ENCODE results near the gene NOD1.
A peak's percentile ranks its signal among the peaks of the same experiment; 100 is the strongest.

NOD1 gene

GRCh38 chr7:30450240-30450982 is 28.2 kb downstream of the NOD1 start:
- DNase-seq (ENCODE audit: low read depth in 2 of 2): no peak

- no peak for DNase-seq (ENCODE audit: low read depth in 2 of 2)
Measured at GRCh38 chr7:30448461-30449189, 30.0 kb downstream of the NOD1 start.

GRCh38 chr7:30447466-30447865 is 31.1 kb downstream of the NOD1 start:
- DNase-seq (ENCODE audit: low read depth in 2 of 2): no peak

DNA sequence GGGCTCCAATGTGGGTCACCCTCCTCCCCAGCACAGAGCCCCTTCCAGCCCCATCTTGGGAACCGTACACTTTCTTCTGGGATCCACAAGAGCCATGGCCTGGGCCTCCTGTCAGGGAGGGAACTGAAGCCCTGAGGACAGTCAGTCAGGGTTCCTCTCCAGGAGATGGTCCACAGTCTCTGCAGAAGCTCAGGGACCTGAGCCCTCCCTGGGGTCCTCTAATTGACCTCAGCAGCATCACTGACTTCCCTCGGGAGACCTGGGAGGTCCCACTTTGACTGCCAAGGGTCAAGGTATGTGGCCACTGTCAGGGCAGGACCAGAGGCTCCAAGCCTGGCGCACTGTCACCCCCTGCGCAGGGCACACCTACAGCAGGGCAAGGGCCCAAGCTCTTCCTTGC is 32.3 kb downstream of the NOD1 start:
- DNase-seq (ENCODE audit: low read depth in 2 of 2): no peak

DNA sequence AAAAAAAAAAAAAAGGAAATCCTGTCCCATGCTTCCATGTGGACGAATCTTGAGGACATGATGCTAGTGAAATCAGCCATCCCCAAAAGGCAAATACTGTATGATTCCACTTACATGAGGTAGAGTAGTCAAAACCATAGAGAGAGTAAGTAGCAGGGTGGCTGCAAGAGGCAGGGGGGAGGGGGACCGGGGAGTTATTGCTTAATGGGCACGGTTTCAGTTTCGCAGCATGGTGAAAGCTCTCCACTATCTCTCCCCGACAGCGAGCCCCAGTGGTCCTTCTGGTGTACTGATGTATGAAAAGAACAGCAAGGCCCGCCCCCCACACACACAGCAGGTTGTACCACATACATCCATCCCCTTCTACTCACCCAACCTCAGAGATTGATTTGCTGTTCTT is 32.8 kb downstream of the NOD1 start:
- peak; percentile 37 to 59 for DNase-seq (ENCODE audit: low read depth in 2 of 2)

DNA sequence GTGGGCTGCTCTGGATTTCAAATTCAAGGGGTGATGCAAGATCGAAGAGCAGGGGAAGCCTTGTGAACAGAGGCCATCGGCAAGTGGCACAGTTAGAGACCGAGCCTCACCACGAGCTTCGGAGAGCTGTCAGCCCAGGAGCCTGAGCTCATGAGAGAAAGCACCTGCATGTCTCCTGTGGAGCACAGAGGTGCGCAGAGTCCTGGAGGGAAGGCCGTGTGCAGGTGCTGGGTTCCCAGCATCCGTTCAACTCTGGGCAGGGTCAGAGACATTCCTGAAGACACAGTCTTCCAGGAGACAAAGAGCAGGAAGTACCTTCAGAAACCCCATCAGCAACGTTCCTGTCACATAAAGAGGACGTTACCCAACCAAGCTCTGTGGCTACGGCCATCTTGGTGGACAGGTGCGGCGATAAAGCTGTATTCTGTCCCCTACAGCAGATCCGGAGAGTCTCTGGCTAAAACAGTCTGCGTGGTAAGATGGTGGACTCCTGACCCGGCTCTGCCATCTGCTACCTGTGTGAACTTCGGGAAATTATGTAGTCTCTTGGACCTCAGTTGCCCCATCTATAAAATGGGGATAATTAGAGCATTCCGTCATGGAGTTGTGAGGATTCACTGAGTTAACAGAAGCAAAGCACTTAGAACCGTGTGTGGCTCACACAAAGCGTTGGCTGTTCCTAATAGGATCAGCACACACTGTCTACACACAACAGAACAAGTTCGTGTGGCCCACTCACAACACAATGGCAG is 40.6 kb downstream of the NOD1 start:
- no peak for DNase-seq (ENCODE audit: low read depth in 2 of 2)

- no peak for DNase-seq (ENCODE audit: low read depth in 2 of 2)
Measured at GRCh38 chr7:30436518-30436917, 42.1 kb downstream of the NOD1 start.

- no peak for DNase-seq (ENCODE audit: low read depth in 2 of 2)
Measured at GRCh38 chr7:30436046-30436445, 42.5 kb downstream of the NOD1 start.

DNA sequence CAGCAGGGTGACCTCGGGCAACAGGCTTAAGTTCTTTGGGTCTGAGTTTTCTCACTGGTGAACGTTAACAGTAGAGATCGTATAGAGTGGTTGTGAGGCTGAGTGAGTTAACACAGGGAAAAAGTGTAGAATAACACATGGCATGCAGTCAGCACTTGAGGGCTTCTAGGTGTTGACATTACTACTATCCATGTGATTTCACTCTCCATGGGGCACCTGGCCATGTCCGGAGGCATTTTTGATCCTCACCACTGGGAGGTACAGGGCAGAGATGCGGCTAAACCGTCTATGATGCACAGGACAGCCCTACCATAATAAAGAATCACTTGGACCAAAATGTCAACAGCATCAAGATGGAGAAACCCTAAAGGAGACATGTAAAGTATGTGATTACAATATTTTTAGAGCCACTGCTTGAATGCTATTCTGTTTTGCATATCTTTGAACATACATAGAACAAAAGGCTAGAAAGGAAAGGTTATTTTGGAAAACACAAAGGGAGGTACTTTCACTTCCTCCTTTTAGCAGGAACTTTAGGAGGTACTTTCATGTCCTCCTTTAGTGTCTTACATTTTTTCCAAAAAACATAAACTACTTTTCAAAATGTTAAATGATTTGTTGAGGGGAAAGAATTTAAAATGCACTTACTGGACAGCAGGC is 44.3 kb downstream of the NOD1 start:
- DNase-seq (ENCODE audit: low read depth in 2 of 2): no peak

- no peak for DNase-seq (ENCODE audit: low read depth in 2 of 2)
Measured at GRCh38 chr7:30433506-30433905, 45.1 kb downstream of the NOD1 start.

- DNase-seq (ENCODE audit: low read depth in 2 of 2): no peak
Measured at GRCh38 chr7:30433082-30433481, 45.5 kb downstream of the NOD1 start.

DNA sequence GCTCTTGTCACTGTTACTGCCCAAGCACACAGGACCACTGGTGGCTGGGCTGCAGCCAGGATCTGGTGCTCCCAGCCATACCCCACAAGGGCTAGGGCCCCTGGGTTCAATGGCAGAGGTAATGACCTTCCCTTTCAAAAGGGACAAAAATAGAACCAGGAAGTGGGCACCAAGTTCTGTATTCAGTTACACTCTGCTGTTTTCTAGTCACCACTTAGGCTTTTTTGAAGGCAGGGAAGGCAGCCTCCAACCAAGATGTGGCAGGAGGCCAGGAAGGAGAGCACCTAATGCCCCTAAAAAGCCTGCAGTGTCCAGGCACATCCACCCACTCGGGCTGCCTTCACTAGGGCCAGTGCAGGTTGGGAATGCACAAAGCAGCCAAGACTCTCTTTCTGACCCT is 47.8 kb downstream of the NOD1 start:
- DNase-seq (ENCODE audit: low read depth in 2 of 2): no peak

GRCh38 chr7:30430276-30430675 is 48.3 kb downstream of the NOD1 start:
- no peak for DNase-seq (ENCODE audit: low read depth in 2 of 2)

DNA sequence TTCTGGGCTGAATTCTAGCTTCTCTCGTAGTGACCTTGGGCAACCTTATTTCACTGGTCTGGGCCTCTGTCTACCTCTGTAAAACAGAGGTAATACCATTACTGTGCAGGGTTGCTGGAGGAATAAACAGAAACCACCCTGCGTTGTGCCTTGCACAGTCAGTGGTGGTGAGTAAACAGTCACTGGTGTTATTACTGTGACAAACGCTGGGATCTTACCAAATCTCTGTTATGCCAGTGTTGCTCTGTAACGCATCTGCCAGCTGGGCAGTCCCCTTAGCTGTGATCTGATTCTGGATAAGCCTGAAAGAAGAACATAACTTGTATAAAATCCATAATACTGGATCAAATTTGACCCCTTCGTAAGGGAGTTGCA is 49.4 kb downstream of the NOD1 start:
- DNase-seq (ENCODE audit: low read depth in 2 of 2): no peak

DNA sequence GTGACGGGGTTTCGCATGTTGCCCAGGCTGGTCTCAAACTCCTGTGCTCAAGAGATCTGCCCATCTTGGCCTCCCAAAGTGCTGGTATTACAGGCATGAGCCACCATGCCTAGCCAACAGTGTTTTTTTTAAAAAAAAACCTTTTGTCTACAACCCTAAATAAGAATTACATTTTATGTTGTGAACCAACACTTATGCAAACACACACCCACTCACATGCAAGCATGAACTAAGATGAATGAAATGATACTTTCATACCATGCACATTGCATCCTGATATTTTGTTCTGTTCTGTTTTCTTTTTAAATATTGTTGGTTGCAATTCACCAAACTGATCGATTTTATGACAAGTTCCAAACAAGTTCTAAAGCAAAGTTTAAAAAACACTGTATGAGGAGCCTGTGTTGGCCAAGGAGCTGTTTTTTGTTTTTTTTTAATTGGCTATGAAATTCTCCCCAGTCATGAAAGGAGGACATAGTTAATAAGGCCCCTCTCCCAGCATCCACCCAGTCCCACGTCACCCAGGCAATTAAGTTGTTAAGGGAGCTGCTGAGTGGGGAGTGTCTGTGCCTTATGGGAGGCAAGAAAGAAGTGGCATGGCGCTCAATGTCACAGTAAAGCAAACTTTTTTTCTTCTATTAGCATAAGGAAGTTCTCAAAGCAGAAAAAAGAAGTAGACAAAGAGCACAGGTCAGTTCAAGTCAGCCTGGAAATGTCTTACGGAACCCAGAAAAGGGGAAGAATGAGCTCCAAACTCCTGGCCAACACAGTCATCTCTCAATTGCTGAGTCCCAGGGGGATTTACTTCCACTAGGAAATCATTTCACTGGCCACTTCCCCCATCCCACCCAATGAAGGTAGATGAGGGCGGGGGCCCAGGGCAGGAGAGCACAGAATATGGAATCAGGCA is 50.1 kb downstream of the NOD1 start:
- no peak for DNase-seq (ENCODE audit: low read depth in 2 of 2)

GRCh38 chr7:30427296-30428070 is 51.1 kb downstream of the NOD1 start:
- no peak for DNase-seq (ENCODE audit: low read depth in 2 of 2)

GRCh38 chr7:30424506-30424905 is 54.1 kb downstream of the NOD1 start:
- no peak for DNase-seq (ENCODE audit: low read depth in 2 of 2)

- no peak for DNase-seq (ENCODE audit: low read depth in 2 of 2)
Measured at GRCh38 chr7:30423788-30424505, 54.6 kb downstream of the NOD1 start.

- DNase-seq (ENCODE audit: low read depth in 2 of 2): no peak
Measured at GRCh38 chr7:30422922-30423321, 55.7 kb downstream of the NOD1 start.

Measured in stimulated activated CD4-positive, alpha-beta T cell treated with anti-CD3 and anti-CD28 coated beads, Interleukin-4, amount 100 ng/mL, for 48 hours (primary cell).